Prostate gland (tissue), 2 donors: ENCODE measurements around the gene TFCP2. TPM values are rescaled to one million over a fixed set of nuclear protein-coding genes. Genes with fewer than 3 reads are reported as not detected.

Experiments used
- DNase-seq: peaks from one replicate; pipeline ENCODE4 v3.0.0-alpha.2; 2019; ENCODE audit warnings: low spot score
- H3K27ac ChIP-seq, 2 donors: fragments of 200-600 bp; sonication (generic); 2 replicates each; pipeline ENCODE4 v1.5.1; 2017 to 2019
- H3K27me3 ChIP-seq: fragments of 200-600 bp; sonication (generic); replicated peaks from 2 replicates; pipeline ENCODE4 v1.5.1; 2019; ENCODE audit not compliant: insufficient read depth
- H3K36me3 ChIP-seq, 2 donors: fragments of 200-600 bp; sonication (generic); 1 replicate in 1 of 2; 2 replicates in 1 of 2; pipeline versions ENCODE4 v1.5.1 to v1.8.1; 2017 to 2019
- H3K4me1 ChIP-seq: fragments of 200-600 bp; sonication (generic); replicated peaks from 2 replicates; pipeline ENCODE4 v1.5.1; 2019
- H3K4me3 ChIP-seq, 2 donors: fragments of 200-600 bp; sonication (generic); 2 replicates each; pipeline ENCODE4 v1.5.1; 2017 to 2019
- H3K9me3 ChIP-seq: fragments of 200-600 bp; sonication (generic); 2 replicates; pipeline ENCODE4 v1.5.1; 2017
- POLR2A ChIP-seq: fragments of 450-650 bp; IDR thresholded peaks from one replicate; pipeline ENCODE4 v1.6.1; 2016; ENCODE audit warnings: antibody characterized with exemption, mild to moderate bottlenecking
- POLR2AphosphoS5 ChIP-seq: sonication (generic); formaldehyde crosslinking; IDR thresholded peaks from one replicate; pipeline ENCODE4 v1.6.1; 2017; ENCODE audit warnings: antibody characterized with exemption
- WGBS: methylation state at CpG from one replicate; pipeline ENCODE4 v1.1.5; 2018; 5-methylcytosine and 5-hydroxymethylcytosine counted together
- intact Hi-C: fragments of 100-400 bp; cut with DNase I; formaldehyde crosslinking; loops from one replicate; pipeline ENCODE4 v1.14.2; 2022
- total RNA-seq, 2 donors: library from RNA; depleted of rRNA; stranded (reverse); fragments of >200 nt; gene quantifications; one replicate each; pipeline ENCODE4 v1.1.0, GENCODE V29; 2016
- TF ChIP-seq, protein P1 (sequence below), 4 experiments: fragments of 200-600 bp in 2 of 4; fragments of 450-650 bp in 2 of 4; sonication (generic) in 2 of 4; IDR thresholded peaks; 1 replicate in 3 of 4; 2 replicates in 1 of 4; pipeline ENCODE4 v1.5.1; 2016 to 2019; ENCODE audit warnings: antibody characterized with exemption in 4 of 4, mild to moderate bottlenecking in 2 of 4, moderate library complexity in 2 of 4

Gene TFCP2
- total RNA-seq, 2 donors from 2014 or later = 11.5 to 21.0 TPM

GRCh38 chr12:51197736-51198567, 25.0 kb upstream of the TFCP2 start:
- Histone ChIP-seq H3K9me3 (no peaks in the 10 kb centered on the region), H3K36me3 (no peaks in the 10 kb centered on the region), H3K4me1 (no peaks in the 10 kb centered on the region), H3K4me3 (no peak overlapping the region), H3K27ac (no peak overlapping the region), H3K27me3 (no peaks in the 10 kb centered on the region)
- WGBS = 89% methylated on average over 33 of the region's 38 CpGs
- no peak for DNase-seq
- intact Hi-C loops = no loop called here
- TF ChIP-seq POLR2A = no peak
- TF ChIP-seq POLR2AphosphoS5 = no peak
- TF ChIP-seq, protein P1, sequence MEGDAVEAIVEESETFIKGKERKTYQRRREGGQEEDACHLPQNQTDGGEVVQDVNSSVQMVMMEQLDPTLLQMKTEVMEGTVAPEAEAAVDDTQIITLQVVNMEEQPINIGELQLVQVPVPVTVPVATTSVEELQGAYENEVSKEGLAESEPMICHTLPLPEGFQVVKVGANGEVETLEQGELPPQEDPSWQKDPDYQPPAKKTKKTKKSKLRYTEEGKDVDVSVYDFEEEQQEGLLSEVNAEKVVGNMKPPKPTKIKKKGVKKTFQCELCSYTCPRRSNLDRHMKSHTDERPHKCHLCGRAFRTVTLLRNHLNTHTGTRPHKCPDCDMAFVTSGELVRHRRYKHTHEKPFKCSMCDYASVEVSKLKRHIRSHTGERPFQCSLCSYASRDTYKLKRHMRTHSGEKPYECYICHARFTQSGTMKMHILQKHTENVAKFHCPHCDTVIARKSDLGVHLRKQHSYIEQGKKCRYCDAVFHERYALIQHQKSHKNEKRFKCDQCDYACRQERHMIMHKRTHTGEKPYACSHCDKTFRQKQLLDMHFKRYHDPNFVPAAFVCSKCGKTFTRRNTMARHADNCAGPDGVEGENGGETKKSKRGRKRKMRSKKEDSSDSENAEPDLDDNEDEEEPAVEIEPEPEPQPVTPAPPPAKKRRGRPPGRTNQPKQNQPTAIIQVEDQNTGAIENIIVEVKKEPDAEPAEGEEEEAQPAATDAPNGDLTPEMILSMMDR (IDR thresholded peaks at IDR 0.05) = no peak

GRCh38 chr12:51196547-51196946, 23.6 kb upstream of the TFCP2 start:
- intact Hi-C loops = no loop called here
- Histone ChIP-seq H3K4me3 (no peak overlapping the region), H3K27me3 (no peaks in the 10 kb centered on the region), H3K27ac (no peak overlapping the region), H3K9me3 (no peaks in the 10 kb centered on the region), H3K36me3 (no peaks in the 10 kb centered on the region), H3K4me1 (no peaks in the 10 kb centered on the region)
- TF ChIP-seq POLR2A (no peak), POLR2AphosphoS5 (no peak)
- TF ChIP-seq, protein P1 (IDR thresholded peaks at IDR 0.05) = no peak
- WGBS = 91% methylated on average over 9 of the region's 9 CpGs
- no peak for DNase-seq

DNA sequence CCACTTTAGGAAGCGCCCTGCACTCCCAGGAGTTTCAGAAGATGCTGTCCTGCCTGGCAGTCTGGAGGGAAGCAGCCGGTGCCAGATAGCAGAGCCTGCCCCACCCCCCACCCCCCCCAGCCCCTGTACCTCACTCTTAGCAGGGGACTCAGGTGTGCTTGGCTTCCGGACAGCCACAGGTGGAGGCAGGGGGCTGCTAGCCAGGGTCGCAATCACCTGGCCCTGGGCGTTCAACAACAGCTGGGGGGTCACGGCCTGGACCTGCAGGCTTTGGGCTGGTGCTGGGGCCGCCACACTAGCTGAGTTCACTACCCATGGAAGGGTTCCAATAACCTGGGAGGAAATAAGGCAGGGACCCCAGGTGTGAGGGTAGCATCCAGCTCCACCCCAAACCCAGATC, 22.9 kb upstream of the TFCP2 start:
- Histone ChIP-seq H3K27me3 (no peaks in the 10 kb centered on the region), H3K4me3 (no peak overlapping the region), H3K4me1 (no peaks in the 10 kb centered on the region), H3K36me3 (no peaks in the 10 kb centered on the region), H3K27ac (no peak overlapping the region), H3K9me3 (no peaks in the 10 kb centered on the region)
- TF ChIP-seq, protein P1 (IDR thresholded peaks at IDR 0.05) = no peak
- TF ChIP-seq POLR2A (no peak), POLR2AphosphoS5 (no peak)
- 86% methylated on average over 5 of the region's 7 CpGs for WGBS
- DNase-seq = no peak
- intact Hi-C loops = no loop called here

- Histone ChIP-seq H3K27ac (no peak overlapping the region), H3K4me3 (no peak overlapping the region), H3K4me1 (no peaks in the 10 kb centered on the region), H3K36me3 (no peaks in the 10 kb centered on the region), H3K27me3 (no peaks in the 10 kb centered on the region), H3K9me3 (no peaks in the 10 kb centered on the region)
- intact Hi-C loops = no loop called here
- TF ChIP-seq POLR2A (no peak), POLR2AphosphoS5 (no peak)
- TF ChIP-seq, protein P1 (IDR thresholded peaks at IDR 0.05) = no peak
- WGBS = 85% methylated on average over 5 of the region's 5 CpGs
- no peak for DNase-seq
These were observed 19.3 kb upstream of the TFCP2 start for GRCh38 chr12:51192284-51192671.
